Measurements from ENCODE around the gene MUSK.

MUSK gene

DNA sequence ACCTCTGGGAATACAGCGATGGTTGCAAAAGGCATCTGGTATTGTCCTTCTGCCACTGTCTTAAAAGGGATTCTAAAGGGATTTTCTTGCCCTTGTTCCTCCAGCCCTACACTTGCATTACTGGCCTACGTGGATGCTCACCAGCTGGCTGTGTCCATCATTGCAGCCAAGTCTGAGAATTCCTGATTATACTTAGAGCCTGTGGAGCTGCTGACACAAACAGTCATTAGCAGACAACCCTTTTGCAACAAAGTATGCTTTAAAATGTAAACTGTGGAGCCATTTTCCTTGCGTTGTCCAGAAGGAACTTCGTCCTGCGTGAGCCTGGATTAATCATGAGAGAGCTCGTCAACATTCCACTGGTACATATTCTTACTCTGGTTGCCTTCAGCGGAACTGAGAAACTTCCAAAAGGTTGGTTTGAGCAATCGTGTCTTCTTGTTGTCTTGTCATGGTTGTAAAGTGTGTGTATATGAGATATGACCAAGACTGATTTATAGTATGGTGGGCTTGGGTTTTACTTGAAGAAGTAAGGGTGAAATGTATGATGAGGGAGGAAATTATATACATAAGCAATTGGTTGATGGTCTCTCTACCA, at the start of gene MUSK:
Gene MUSK, plus strand, starts transcription at position 222 of the 598 bp plus-strand sequence. Its CDS starts 114 bp downstream, at position 336.
- Histone ChIP-seq H3K27ac (ENCODE audit: poor library complexity, severe bottlenecking) (no peak within 1 kb of the TSS), H3K4me3 (ENCODE audit: severe bottlenecking) (no peak within 1 kb of the TSS)
- no peak for TF ChIP-seq CTCF (IDR thresholded peaks at IDR 0.05; ENCODE audit: poor library complexity, severe bottlenecking)

GRCh38 chr9:110619831-110620230, 48.8 kb upstream of the MUSK start:
- no peaks in the 10 kb centered on the region for H3K9me3 ChIP-seq (ENCODE audit: severe bottlenecking)
- no peak overlapping the region for H3K4me3 ChIP-seq (ENCODE audit: severe bottlenecking)
- no peak overlapping the region for H3K27ac ChIP-seq (ENCODE audit: poor library complexity, severe bottlenecking)
- ATAC-seq (ENCODE audit: low read depth) = no peak
- DNase-seq (ENCODE audit: low spot score) = no peak
- no peak for TF ChIP-seq CTCF (IDR thresholded peaks at IDR 0.05; ENCODE audit: poor library complexity, severe bottlenecking)
- H3K4me1 ChIP-seq (ENCODE audit: insufficient read depth, poor library complexity, severe bottlenecking) = no peaks in the 10 kb centered on the region
- H3K27me3 ChIP-seq (ENCODE audit: insufficient read depth, poor library complexity, severe bottlenecking) = no peaks in the 10 kb centered on the region
- no peaks in the 10 kb centered on the region for H3K36me3 ChIP-seq (ENCODE audit: low read depth)

More for the DNA sequence above, at the start of gene MUSK:
- Histone ChIP-seq H3K4me1 (ENCODE audit: insufficient read depth, poor library complexity, severe bottlenecking) (peaks cover 19% of the 10 kb centered on the region), H3K27me3 (ENCODE audit: insufficient read depth, poor library complexity, severe bottlenecking) (no peaks in the 10 kb centered on the region), H3K9me3 (ENCODE audit: severe bottlenecking) (no peaks in the 10 kb centered on the region), H3K36me3 (ENCODE audit: low read depth) (no peaks in the 10 kb centered on the region)
- DNase-seq (ENCODE audit: low spot score) (no peak), ATAC-seq (ENCODE audit: low read depth) (no peak)

DNA sequence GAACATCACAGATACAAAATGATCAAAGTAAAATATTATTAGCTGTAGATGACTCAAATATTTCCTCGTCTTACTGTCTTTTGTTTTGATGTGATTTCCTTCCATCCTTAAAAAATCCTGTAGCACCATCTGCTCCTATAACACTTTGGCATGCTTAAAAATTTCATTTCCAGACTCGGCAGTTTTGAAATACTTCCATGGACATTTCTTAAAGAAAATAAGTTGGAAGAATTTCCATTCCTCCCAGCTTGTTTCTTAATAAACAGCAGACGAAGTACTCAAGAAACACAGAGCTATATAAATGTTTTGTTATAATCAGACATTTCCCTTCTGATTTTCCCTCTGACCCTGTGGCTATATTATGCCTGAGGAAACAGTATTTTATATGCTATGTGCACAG, 47.9 kb upstream of the MUSK start:
- no peaks in the 10 kb centered on the region for H3K36me3 ChIP-seq (ENCODE audit: low read depth)
- H3K4me3 ChIP-seq (ENCODE audit: severe bottlenecking) = no peak overlapping the region
- H3K4me1 ChIP-seq (ENCODE audit: insufficient read depth, poor library complexity, severe bottlenecking) = no peaks in the 10 kb centered on the region
- TF ChIP-seq CTCF (IDR thresholded peaks at IDR 0.05; ENCODE audit: poor library complexity, severe bottlenecking) = no peak
- DNase-seq (ENCODE audit: low spot score) (no peak), ATAC-seq (ENCODE audit: low read depth) (no peak)
- H3K27me3 ChIP-seq (ENCODE audit: insufficient read depth, poor library complexity, severe bottlenecking) = no peaks in the 10 kb centered on the region
- H3K9me3 ChIP-seq (ENCODE audit: severe bottlenecking) = no peaks in the 10 kb centered on the region
- no peak overlapping the region for H3K27ac ChIP-seq (ENCODE audit: poor library complexity, severe bottlenecking)

GRCh38 chr9:110622368-110622767, 46.2 kb upstream of the MUSK start:
- Histone ChIP-seq H3K27me3 (ENCODE audit: insufficient read depth, poor library complexity, severe bottlenecking) (no peaks in the 10 kb centered on the region), H3K4me3 (ENCODE audit: severe bottlenecking) (no peak overlapping the region), H3K27ac (ENCODE audit: poor library complexity, severe bottlenecking) (no peak overlapping the region), H3K9me3 (ENCODE audit: severe bottlenecking) (no peaks in the 10 kb centered on the region), H3K4me1 (ENCODE audit: insufficient read depth, poor library complexity, severe bottlenecking) (no peaks in the 10 kb centered on the region), H3K36me3 (ENCODE audit: low read depth) (no peaks in the 10 kb centered on the region)
- TF ChIP-seq CTCF (IDR thresholded peaks at IDR 0.05; ENCODE audit: poor library complexity, severe bottlenecking) = no peak
- ATAC-seq (ENCODE audit: low read depth) (no peak), DNase-seq (ENCODE audit: low spot score) (no peak)

DNA sequence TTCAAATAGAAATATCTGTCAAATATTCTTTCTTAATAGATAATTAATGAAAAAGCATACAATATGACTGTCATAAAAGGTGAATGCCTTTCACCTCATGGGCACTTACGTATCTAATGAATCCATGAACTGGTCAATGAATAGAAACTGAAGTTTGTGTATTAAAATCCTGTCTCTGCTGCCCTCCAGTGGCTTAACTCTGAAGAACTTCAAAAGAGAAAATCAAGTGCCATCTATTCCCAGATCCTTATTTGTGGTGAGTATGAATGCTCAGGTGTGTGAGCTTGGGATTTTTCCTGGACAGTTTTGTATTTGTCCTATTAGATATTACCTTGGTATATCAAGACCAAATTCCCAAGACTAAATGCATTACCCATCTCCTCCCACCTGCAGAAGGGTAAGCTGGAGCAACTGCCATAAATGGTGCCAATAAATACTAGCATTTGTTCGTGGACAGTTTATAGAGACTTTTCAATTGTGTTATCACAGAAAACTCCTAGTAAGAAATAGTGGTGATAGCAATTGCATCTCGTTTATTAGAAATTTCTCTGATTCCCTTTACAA, 45.0 kb upstream of the MUSK start:
- Histone ChIP-seq H3K4me3 (ENCODE audit: severe bottlenecking) (no peak overlapping the region), H3K27me3 (ENCODE audit: insufficient read depth, poor library complexity, severe bottlenecking) (no peaks in the 10 kb centered on the region), H3K9me3 (ENCODE audit: severe bottlenecking) (no peaks in the 10 kb centered on the region), H3K36me3 (ENCODE audit: low read depth) (no peaks in the 10 kb centered on the region), H3K4me1 (ENCODE audit: insufficient read depth, poor library complexity, severe bottlenecking) (no peaks in the 10 kb centered on the region), H3K27ac (ENCODE audit: poor library complexity, severe bottlenecking) (no peak overlapping the region)
- DNase-seq (ENCODE audit: low spot score) = no peak
- TF ChIP-seq CTCF (IDR thresholded peaks at IDR 0.05; ENCODE audit: poor library complexity, severe bottlenecking) = peak; percentile 89
- ATAC-seq (ENCODE audit: low read depth) = no peak; the same call in 2 of the 3 replicates

Data from RWPE2 (cell line).